Lower leg skin (tissue), 4 donors: ENCODE measurements around the gene REEP5. TPM values are rescaled to one million over a fixed set of nuclear protein-coding genes. Genes with fewer than 3 reads are reported as not detected.

Experiments used
- DNase-seq, 2 donors: peaks; one replicate each; pipeline ENCODE4 v3.0.0-alpha.2; 2019; ENCODE audit warnings: low spot score in 2 of 2
- H3K4me3 ChIP-seq: fragments of 200-600 bp; sonication (generic); 2 replicates; pipeline ENCODE4 v1.5.1; 2017; ENCODE audit warnings: mild to moderate bottlenecking, low read depth; ENCODE audit not compliant: poor library complexity, severe bottlenecking
- POLR2A ChIP-seq, 2 donors: fragments of 450-650 bp; IDR thresholded peaks; one replicate each; pipeline ENCODE4 v1.6.1; 2016 to 2017; ENCODE audit warnings: antibody characterized with exemption in 2 of 2, mild to moderate bottlenecking in 1 of 2, moderate library complexity in 1 of 2
- WGBS, 2 donors: methylation state at CpG; one replicate each; pipeline ENCODE4 v1.1.5; 2018; 5-methylcytosine and 5-hydroxymethylcytosine counted together
- intact Hi-C: fragments of 100-400 bp; cut with DNase I; formaldehyde crosslinking; loops from one replicate; pipeline ENCODE4 v1.15.0; 2023; ENCODE audit warnings: low total_unique reads
- total RNA-seq, 4 donors: library from RNA; depleted of rRNA; stranded (reverse); fragments of >200 nt; gene quantifications; one replicate each; pipeline ENCODE4 v1.1.0, GENCODE V29; 2016
- TF ChIP-seq, protein P1 (sequence below), 3 donors: fragments of 450-650 bp; IDR thresholded peaks; one replicate each; pipeline ENCODE4 v1.5.1; 2016; ENCODE audit warnings: antibody characterized with exemption in 3 of 3, mild to moderate bottlenecking in 3 of 3, moderate library complexity in 2 of 3

Gene REEP5
- total RNA-seq, 4 donors from 2014 or later: 50.7 to 85.5 (median 74.4) TPM

GRCh38 chr5:112886975-112887374 is 35.1 kb downstream of the REEP5 start:
- DNase-seq: no peak
- 94% methylated on average over 4 of the region's 4 CpGs for WGBS, 2 donors
- intact Hi-C loops: no loop called here
- TF ChIP-seq POLR2A (IDR thresholded peaks at IDR 0.05): no peak
- TF ChIP-seq, protein P1, sequence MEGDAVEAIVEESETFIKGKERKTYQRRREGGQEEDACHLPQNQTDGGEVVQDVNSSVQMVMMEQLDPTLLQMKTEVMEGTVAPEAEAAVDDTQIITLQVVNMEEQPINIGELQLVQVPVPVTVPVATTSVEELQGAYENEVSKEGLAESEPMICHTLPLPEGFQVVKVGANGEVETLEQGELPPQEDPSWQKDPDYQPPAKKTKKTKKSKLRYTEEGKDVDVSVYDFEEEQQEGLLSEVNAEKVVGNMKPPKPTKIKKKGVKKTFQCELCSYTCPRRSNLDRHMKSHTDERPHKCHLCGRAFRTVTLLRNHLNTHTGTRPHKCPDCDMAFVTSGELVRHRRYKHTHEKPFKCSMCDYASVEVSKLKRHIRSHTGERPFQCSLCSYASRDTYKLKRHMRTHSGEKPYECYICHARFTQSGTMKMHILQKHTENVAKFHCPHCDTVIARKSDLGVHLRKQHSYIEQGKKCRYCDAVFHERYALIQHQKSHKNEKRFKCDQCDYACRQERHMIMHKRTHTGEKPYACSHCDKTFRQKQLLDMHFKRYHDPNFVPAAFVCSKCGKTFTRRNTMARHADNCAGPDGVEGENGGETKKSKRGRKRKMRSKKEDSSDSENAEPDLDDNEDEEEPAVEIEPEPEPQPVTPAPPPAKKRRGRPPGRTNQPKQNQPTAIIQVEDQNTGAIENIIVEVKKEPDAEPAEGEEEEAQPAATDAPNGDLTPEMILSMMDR (IDR thresholded peaks at IDR 0.05): no peak
- no peak overlapping the region for H3K4me3 ChIP-seq

- H3K4me3 ChIP-seq: no peak overlapping the region
- 84 to 90% methylated on average over 3 of the region's 3 CpGs for WGBS, 2 donors
- intact Hi-C loops: no loop called here
- TF ChIP-seq, protein P1 (IDR thresholded peaks at IDR 0.05): no peak
- TF ChIP-seq POLR2A (IDR thresholded peaks at IDR 0.05): no peak
- no peak for DNase-seq
These were observed 37.0 kb downstream of the REEP5 start for GRCh38 chr5:112885001-112885400.

- WGBS, 2 donors: 90 to 92% methylated on average over 2 of the region's 2 CpGs
- TF ChIP-seq, protein P1 (IDR thresholded peaks at IDR 0.05): no peak
- no peak for TF ChIP-seq POLR2A (IDR thresholded peaks at IDR 0.05)
- intact Hi-C loops: no loop called here
These were observed 38.8 kb downstream of the REEP5 start for GRCh38 chr5:112883192-112883591.

GRCh38 chr5:112880219-112880964 is 41.6 kb downstream of the REEP5 start:
- intact Hi-C loops: no loop called here
- TF ChIP-seq POLR2A (IDR thresholded peaks at IDR 0.05): no peak
- TF ChIP-seq, protein P1 (IDR thresholded peaks at IDR 0.05): no peak
- H3K4me3 ChIP-seq: no peak overlapping the region
- no peak for DNase-seq
- WGBS, 2 donors: 88 to 100% methylated on average over 2 of the region's 2 CpGs

More at GRCh38 chr5:112883192-112883591, 38.8 kb downstream of the REEP5 start:
- H3K4me3 ChIP-seq: no peak overlapping the region
- no peak for DNase-seq

- DNase-seq: no peak
- no peak for TF ChIP-seq POLR2A (IDR thresholded peaks at IDR 0.05)
- TF ChIP-seq, protein P1 (IDR thresholded peaks at IDR 0.05): no peak
- 48 to 54% methylated on average over 4 of the region's 4 CpGs for WGBS, 2 donors
- H3K4me3 ChIP-seq: no peak overlapping the region
- intact Hi-C loops: no loop called here
These were observed 43.3 kb downstream of the REEP5 start for GRCh38 chr5:112878760-112879159.

GRCh38 chr5:112878101-112878500 is 43.9 kb downstream of the REEP5 start:
- no peak for DNase-seq
- intact Hi-C loops: no loop called here
- no peak for TF ChIP-seq POLR2A (IDR thresholded peaks at IDR 0.05)
- TF ChIP-seq, protein P1 (IDR thresholded peaks at IDR 0.05): no peak
- 67 to 76% methylated on average over 4 of the region's 4 CpGs for WGBS, 2 donors
- H3K4me3 ChIP-seq: no peak overlapping the region
